ENCODE results near the gene JAKMIP2.

DNA sequence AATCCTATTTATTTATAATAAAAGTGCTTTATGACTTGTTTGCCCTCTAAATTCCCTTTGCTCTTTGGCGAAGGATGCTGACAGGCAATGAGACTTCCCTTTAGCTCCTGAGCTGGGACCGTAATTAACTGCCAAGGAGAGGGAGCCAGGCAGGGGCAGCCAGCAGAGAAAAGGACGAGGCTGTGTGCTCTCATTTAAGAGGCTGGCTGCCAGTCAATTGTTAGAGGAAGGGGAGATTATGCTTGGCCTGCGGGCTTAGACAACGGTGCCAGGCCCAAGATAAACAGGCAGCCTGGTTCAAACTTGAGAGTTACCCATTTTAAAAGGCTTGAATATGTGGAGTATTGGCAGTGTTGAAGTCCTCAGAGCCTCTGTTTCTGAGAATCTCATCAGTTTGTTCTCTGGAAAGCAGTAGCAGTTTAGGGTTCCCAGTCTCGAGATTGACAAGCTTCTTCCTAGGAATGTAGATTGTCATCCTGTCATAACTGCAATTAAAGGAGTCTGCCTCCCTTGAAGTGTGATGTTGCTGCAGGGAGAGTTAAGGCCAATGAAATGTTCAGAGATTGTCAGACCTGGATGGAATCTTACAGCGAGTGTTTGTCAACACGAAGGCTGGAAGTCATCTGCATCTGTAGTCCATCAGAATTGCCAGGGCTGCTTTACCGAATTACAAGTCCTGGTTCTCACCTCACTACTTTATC lies 113.2 kb downstream of the JAKMIP2 start:
- TF ChIP-seq, protein P1, sequence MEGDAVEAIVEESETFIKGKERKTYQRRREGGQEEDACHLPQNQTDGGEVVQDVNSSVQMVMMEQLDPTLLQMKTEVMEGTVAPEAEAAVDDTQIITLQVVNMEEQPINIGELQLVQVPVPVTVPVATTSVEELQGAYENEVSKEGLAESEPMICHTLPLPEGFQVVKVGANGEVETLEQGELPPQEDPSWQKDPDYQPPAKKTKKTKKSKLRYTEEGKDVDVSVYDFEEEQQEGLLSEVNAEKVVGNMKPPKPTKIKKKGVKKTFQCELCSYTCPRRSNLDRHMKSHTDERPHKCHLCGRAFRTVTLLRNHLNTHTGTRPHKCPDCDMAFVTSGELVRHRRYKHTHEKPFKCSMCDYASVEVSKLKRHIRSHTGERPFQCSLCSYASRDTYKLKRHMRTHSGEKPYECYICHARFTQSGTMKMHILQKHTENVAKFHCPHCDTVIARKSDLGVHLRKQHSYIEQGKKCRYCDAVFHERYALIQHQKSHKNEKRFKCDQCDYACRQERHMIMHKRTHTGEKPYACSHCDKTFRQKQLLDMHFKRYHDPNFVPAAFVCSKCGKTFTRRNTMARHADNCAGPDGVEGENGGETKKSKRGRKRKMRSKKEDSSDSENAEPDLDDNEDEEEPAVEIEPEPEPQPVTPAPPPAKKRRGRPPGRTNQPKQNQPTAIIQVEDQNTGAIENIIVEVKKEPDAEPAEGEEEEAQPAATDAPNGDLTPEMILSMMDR (IDR thresholded peaks at IDR 0.05; ENCODE audit: low read depth, low read length, poor library complexity, severe bottlenecking), result no peak
- TF ChIP-seq EZH2phosphoT487 (IDR thresholded peaks at IDR 0.05; ENCODE audit: borderline replicate concordance, low read length), result no peak

Data from DOHH2 (cell line).